Keratinocyte (primary cell): Measurements from ENCODE around the gene ZNF862. TPM values are rescaled to one million over a fixed set of nuclear protein-coding genes. Genes with fewer than 3 reads are reported as not detected.

Experiments used
- DNase-seq: peaks from one replicate; pipeline ENCODE4 v3.0.0-alpha.2; 2011; ENCODE audit warnings: low read depth, missing footprints, low spot score
- FAIRE-seq: peaks from 2 replicates; lab custom pipeline; 2011; peaks lifted over from hg19 to GRCh38; lab: Jason Lieb, UNC
- H2AFZ ChIP-seq: 2 replicates; pipeline ENCODE4 v1.6.0; 2012; ENCODE audit warnings: low read length, control low read depth, inconsistent platforms; ENCODE audit not compliant: control insufficient read depth
- H3K27ac ChIP-seq: 2 replicates; pipeline ENCODE4 v1.5.1; 2011; ENCODE audit warnings: low read length; ENCODE audit not compliant: control insufficient read depth, insufficient read depth
- H3K27me3 ChIP-seq: 3 replicates; pipeline ENCODE4 v1.6.0; 2011; ENCODE audit warnings: low read length; ENCODE audit not compliant: control insufficient read depth, insufficient read depth; ENCODE audit errors: extremely low read depth
- H3K36me3 ChIP-seq, 2 experiments: 2 replicates in 1 of 2; 3 replicates in 1 of 2; pipeline ENCODE4 v1.5.1; 2011; ENCODE audit warnings: low read length in 2 of 2, mild to moderate bottlenecking in 1 of 2; ENCODE audit not compliant: control insufficient read depth in 2 of 2, insufficient read depth in 2 of 2; ENCODE audit errors: extremely low read depth in 1 of 2
- H3K4me1 ChIP-seq: 3 replicates; pipeline ENCODE4 v1.5.1; 2011; ENCODE audit warnings: low read length; ENCODE audit not compliant: control insufficient read depth, insufficient read depth; ENCODE audit errors: extremely low read depth
- H3K4me2 ChIP-seq: 3 replicates; pipeline ENCODE4 v1.6.0; 2011; ENCODE audit warnings: low read depth, low read length; ENCODE audit not compliant: control insufficient read depth, insufficient read depth; ENCODE audit errors: extremely low read depth
- H3K4me3 ChIP-seq, 3 experiments: fragments of 200-600 bp in 1 of 3; sonication (generic) in 1 of 3; 2 replicates in 2 of 3; 3 replicates in 1 of 3; pipeline ENCODE4 v1.5.1; 2011 to 2016; ENCODE audit warnings: low read length in 3 of 3, mild to moderate bottlenecking in 3 of 3, control low read depth in 2 of 3, inconsistent platforms in 1 of 3, low read depth in 1 of 3, mixed read lengths in 1 of 3, mixed run types in 1 of 3, moderate library complexity in 1 of 3; ENCODE audit not compliant: control insufficient read depth in 2 of 3, insufficient read depth in 2 of 3; ENCODE audit errors: extremely low read depth in 1 of 3
- H3K79me2 ChIP-seq: 2 replicates; pipeline ENCODE4 v1.6.0; 2012; ENCODE audit warnings: low read length; ENCODE audit not compliant: control insufficient read depth, insufficient read depth
- H3K9ac ChIP-seq: 3 replicates; pipeline ENCODE4 v1.6.0; 2011; ENCODE audit warnings: low read length; ENCODE audit not compliant: control insufficient read depth, insufficient read depth; ENCODE audit errors: extremely low read depth
- H3K9me1 ChIP-seq: 3 replicates; pipeline ENCODE4 v1.6.0; 2011; ENCODE audit warnings: low read length; ENCODE audit not compliant: control insufficient read depth, insufficient read depth; ENCODE audit errors: extremely low read depth
- H3K9me3 ChIP-seq: 2 replicates; pipeline ENCODE4 v1.5.1; 2012; ENCODE audit warnings: low read depth, low read length; ENCODE audit not compliant: control insufficient read depth
- H4K20me1 ChIP-seq: 3 replicates; pipeline ENCODE4 v1.6.0; 2011; ENCODE audit warnings: low read length; ENCODE audit not compliant: control insufficient read depth, insufficient read depth; ENCODE audit errors: extremely low read depth
- EZH2 ChIP-seq: IDR thresholded peaks from one replicate; pipeline ENCODE4 v1.6.1; 2012; ENCODE audit warnings: inconsistent platforms, mild to moderate bottlenecking, low read length, moderate library complexity
- dilution Hi-C: fragments of 300-500 bp; cut with MboI; formaldehyde crosslinking; loops from one replicate; pipeline ENCODE4 v1.7.0; 2020; ENCODE audit warnings: low sequenced_read_pairs; ENCODE audit not compliant: extremely low pct_ligation_motif_present
- polyA plus RNA-seq, 5 experiments: library from polyadenylated mRNA; depleted of rRNA in 3 of 5; stranded (reverse) in 3 of 5; stranded (forward) in 1 of 5; unstranded in 1 of 5; fragments of >200 nt; gene quantifications; 1 replicate in 1 of 5; 2 replicates in 3 of 5; 3 replicates in 1 of 5; pipeline versions ENCODE4 v1.2.1 to v1.2.3, GENCODE V29; 2011 to 2012; ENCODE audit warnings: missing spikeins in 2 of 5, low read depth in 1 of 5, low replicate concordance in 1 of 5
- TF ChIP-seq, protein P1 (sequence below), 3 experiments: IDR thresholded peaks in 1 of 3; conservative IDR thresholded peaks in 1 of 3; optimal IDR thresholded peaks in 1 of 3; 2 replicates in 2 of 3; 3 replicates in 1 of 3; pipeline versions ENCODE3 to v1.5.1; 2011; ENCODE audit warnings: low read length in 3 of 3, mild to moderate bottlenecking in 3 of 3, moderate library complexity in 2 of 3, control low read depth in 1 of 3, inconsistent platforms in 1 of 3; ENCODE audit not compliant: insufficient read depth in 2 of 3; ENCODE audit errors: extremely low read depth in 1 of 3

Gene ZNF862
- polyA plus RNA-seq, 1 donor (not counting 4 experiments of a cell fraction or from before 2014, with no cell fraction given) = 10.1 TPM

DNA sequence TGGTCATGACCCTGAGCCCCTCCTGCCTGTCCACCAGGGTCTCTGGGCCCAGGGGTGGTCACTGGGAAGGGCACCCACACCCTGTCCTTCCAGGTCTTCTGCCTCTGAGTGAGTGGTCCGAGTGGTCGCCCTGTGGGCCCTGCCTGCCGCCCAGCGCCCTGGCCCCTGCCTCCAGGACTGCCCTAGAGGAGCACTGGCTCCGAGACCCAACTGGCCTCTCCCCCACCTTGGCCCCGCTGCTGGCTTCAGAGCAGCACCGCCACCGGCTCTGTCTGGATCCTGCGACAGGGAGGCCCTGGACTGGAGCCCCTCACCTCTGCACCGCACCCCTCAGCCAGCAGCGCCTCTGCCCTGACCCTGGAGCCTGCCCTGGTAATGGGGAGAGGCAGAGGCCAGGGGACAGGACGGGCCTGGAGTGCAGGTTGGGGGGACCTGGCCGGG is 13.9 kb upstream of the ZNF862 start:
- dilution Hi-C loops = no loop called here

DNA sequence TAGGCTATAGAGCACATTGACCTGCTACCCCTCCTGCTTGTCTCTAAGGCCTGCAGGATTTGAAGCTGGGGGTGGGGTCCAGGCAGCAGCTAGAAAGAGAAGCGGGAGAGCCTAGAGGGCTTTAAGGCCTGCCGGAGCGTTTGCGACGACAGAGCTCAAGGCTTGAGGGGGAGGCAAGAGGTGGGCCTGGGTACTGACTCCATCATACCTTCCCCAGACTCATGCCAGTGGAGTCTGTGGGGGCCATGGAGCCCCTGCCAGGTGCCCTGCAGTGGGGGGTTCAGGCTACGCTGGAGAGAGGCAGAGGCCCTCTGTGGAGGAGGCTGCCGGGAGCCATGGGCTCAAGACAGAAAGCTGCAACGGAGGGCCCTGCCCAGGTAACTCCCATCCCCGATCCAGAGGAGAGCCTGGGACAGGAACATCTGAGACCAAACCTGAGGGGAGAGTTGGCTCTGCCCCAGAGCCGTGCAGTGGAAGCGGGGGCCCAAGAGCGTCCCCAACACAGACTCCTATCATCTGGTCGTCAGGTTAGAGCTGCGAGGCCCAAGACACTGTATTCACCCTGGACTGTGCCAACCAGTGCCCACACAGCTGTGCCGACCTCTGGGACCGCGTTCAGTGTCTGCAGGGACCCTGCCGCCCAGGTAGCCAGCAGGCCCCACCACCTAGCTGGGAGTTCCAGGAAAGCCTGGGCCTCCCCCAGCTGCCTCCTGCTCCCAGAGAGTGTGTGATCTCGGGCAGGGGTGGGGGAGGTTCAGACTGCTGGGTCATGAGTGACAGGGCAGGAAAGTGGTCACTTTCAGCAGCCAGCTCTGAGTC is 13.2 kb upstream of the ZNF862 start:
- Histone ChIP-seq H3K27me3 (peaks cover 18% of the 10 kb centered on the region), H3K9me3 (no peaks in the 10 kb centered on the region), H3K9ac (no peak overlapping the region), H3K4me2 (no peak overlapping the region), H3K4me1 (no peaks in the 10 kb centered on the region), H3K27ac (no peak overlapping the region), H3K9me1 (no peaks in the 10 kb centered on the region), H2AFZ (no peak overlapping the region), H3K36me3 (no peaks in the 10 kb centered on the region), H4K20me1 (no peaks in the 10 kb centered on the region), H3K79me2 (no peaks in the 10 kb centered on the region), H3K4me3 (no peak overlapping the region)
- TF ChIP-seq, protein P1, sequence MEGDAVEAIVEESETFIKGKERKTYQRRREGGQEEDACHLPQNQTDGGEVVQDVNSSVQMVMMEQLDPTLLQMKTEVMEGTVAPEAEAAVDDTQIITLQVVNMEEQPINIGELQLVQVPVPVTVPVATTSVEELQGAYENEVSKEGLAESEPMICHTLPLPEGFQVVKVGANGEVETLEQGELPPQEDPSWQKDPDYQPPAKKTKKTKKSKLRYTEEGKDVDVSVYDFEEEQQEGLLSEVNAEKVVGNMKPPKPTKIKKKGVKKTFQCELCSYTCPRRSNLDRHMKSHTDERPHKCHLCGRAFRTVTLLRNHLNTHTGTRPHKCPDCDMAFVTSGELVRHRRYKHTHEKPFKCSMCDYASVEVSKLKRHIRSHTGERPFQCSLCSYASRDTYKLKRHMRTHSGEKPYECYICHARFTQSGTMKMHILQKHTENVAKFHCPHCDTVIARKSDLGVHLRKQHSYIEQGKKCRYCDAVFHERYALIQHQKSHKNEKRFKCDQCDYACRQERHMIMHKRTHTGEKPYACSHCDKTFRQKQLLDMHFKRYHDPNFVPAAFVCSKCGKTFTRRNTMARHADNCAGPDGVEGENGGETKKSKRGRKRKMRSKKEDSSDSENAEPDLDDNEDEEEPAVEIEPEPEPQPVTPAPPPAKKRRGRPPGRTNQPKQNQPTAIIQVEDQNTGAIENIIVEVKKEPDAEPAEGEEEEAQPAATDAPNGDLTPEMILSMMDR (optimal IDR thresholded peaks at IDR 0.05 in 1 of 3, IDR thresholded peaks at IDR 0.05 in 1 of 3, conservative IDR thresholded peaks at IDR 0.05 in 1 of 3; ENCODE audit: extremely low read depth in 1 of 3, insufficient read depth in 2 of 3, low read length in 3 of 3) = no peak
- no peak for TF ChIP-seq EZH2
- dilution Hi-C loops = no loop called here
- no peak for DNase-seq
- FAIRE-seq = no peak

More for the DNA sequence above, 13.9 kb upstream of the ZNF862 start:
- no peaks in the 10 kb centered on the region for H3K9me3 ChIP-seq
- TF ChIP-seq, protein P1 (optimal IDR thresholded peaks at IDR 0.05 in 1 of 3, IDR thresholded peaks at IDR 0.05 in 1 of 3, conservative IDR thresholded peaks at IDR 0.05 in 1 of 3; ENCODE audit: extremely low read depth in 1 of 3, insufficient read depth in 2 of 3, low read length in 3 of 3) = no peak
- no peak for TF ChIP-seq EZH2
- no peaks in the 10 kb centered on the region for H3K9me1 ChIP-seq
- DNase-seq (no peak), FAIRE-seq (no peak)
- no peaks in the 10 kb centered on the region for H3K4me1 ChIP-seq
- no peak overlapping the region for H3K4me2 ChIP-seq
- H3K79me2 ChIP-seq = no peaks in the 10 kb centered on the region
- H3K27ac ChIP-seq = no peak overlapping the region
- H3K9ac ChIP-seq = no peak overlapping the region
- H4K20me1 ChIP-seq = no peaks in the 10 kb centered on the region
- H3K27me3 ChIP-seq = peaks cover 18% of the 10 kb centered on the region
- H2AFZ ChIP-seq = no peak overlapping the region
- no peak overlapping the region for H3K4me3 ChIP-seq
- no peaks in the 10 kb centered on the region for H3K36me3 ChIP-seq
